ENCODE results near the gene GNAZ. TPM values are rescaled to one million over a fixed set of nuclear protein-coding genes. Genes with fewer than 3 reads are reported as not detected.

Gene GNAZ
- polyA plus RNA-seq, 1 experiment = 12.6 TPM

DNA sequence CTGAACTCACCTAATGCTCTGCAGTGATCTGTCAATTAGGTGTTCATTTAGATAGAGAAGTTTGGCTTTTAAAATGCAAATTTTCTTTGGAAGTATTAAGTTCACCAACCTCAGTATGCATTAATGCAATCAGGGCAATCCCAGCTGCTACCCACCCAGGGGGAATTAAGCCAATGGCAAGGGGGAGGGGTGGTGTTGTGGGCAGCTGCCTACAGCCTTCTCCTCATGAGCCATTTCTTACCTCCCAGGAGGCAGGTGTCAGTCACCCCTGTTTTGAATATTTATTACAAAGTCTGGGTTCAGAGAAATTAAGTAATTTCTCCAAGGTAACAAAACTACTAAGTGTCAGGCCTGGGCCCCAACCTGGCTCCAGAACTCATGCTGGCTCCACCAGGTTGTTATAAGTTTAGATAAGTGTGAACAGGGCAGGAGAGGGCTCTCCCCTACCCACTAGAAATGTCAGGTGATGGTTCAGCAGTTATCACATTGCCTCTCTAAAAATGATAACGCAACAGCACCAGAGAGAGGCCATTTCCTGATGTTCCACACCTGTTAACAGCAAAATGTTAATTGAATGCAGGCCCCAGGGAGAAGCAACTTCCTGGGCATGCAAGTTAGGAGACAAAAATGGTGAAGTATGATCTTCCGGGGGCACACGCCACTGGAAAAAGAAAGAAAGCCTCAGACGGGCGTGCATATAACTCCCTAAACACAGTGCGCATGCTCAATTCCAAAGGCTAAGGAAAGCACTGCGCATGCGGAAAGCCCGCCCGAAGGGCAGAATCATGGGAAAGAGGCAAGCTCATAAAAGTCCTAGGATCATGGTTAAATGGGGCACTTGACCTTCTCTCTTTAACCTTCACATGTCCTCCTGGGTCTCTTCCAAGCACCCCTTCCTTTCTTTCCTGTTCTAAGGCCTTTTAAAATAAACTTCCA, 35.4 kb upstream of the GNAZ start:
- CTCF ChIA-PET = interaction anchor here (0.8 kb wide), 1 partner anchor 29 kb away, joined by 3 read pairs; no protein-coding TSS in a partner anchor
- Histone ChIP-seq H3K27me3 (ENCODE audit: control insufficient read depth, insufficient read depth, low read length) (no peaks in the 10 kb centered on the region), H3K4me3 (ENCODE audit: low read depth, low read length) (no peak overlapping the region), H3K36me3 (ENCODE audit: control insufficient read depth, insufficient read depth, low read length) (no peaks in the 10 kb centered on the region)
- POLR2A ChIA-PET = no interaction called here
- TF ChIP-seq CTCF (IDR thresholded peaks at IDR 0.05; ENCODE audit: insufficient read depth, low read depth, low read length) = no peak
- no peak for DNase-seq (ENCODE audit: low read depth)

DNA sequence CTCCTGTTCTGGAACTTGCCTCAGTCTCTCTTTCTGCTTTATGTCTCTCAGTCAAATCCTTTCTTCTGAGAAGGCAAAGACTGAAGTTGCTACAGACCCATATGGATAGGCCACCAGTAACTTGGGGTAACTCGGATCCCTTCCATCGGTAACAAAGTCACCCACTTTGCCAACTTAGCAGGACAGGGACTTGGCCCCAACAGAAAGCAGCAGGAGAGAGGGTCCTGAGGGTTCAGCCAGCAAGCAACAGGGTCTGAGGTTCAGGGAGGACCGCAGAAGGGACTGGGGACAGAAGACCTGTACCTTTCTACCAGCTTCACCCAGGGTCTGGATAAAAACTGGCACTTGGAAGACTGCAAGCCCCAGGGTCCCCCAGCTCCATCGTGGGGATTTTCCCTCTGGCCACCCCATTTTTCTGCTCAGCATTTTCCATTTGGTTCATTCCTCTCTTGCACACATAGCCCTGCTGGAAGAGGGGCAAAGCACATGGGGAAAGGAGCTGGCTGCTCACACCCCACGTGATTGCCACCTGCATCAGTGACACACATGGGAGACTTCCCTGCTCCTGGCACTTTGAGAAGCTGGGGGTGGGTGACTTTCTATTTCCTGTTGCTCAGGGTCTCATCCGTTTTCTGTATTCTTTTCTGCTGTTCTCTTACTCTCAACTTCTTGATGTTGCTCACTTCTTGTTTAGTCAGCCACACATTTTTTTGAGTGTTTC, 34.6 kb upstream of the GNAZ start:
- ChIA-PET POLR2A (no interaction called here), CTCF (interaction anchor here (0.6 to 0.8 kb wide), 2 partner anchors 28 to 91 kb away, joined by 3 read pairs; no protein-coding TSS in a partner anchor)
- TF ChIP-seq CTCF (IDR thresholded peaks at IDR 0.05; ENCODE audit: insufficient read depth, low read depth, low read length) = no peak
- H3K36me3 ChIP-seq (ENCODE audit: control insufficient read depth, insufficient read depth, low read length) = no peaks in the 10 kb centered on the region
- no peak for DNase-seq (ENCODE audit: low read depth)
- no peak overlapping the region for H3K4me3 ChIP-seq (ENCODE audit: low read depth, low read length)
- H3K27me3 ChIP-seq (ENCODE audit: control insufficient read depth, insufficient read depth, low read length) = no peaks in the 10 kb centered on the region

- ChIA-PET CTCF (interaction anchor here (0.7 to 1.0 kb wide), 2 partner anchors 77 to 92 kb away, joined by 3 read pairs; no protein-coding TSS in a partner anchor), POLR2A (no interaction called here)
- Histone ChIP-seq H3K4me3 (ENCODE audit: low read depth, low read length) (no peak overlapping the region), H3K27me3 (ENCODE audit: control insufficient read depth, insufficient read depth, low read length) (no peaks in the 10 kb centered on the region), H3K36me3 (ENCODE audit: control insufficient read depth, insufficient read depth, low read length) (no peaks in the 10 kb centered on the region)
- DNase-seq (ENCODE audit: low read depth) = peak; percentile 10
- no peak for TF ChIP-seq CTCF (IDR thresholded peaks at IDR 0.05; ENCODE audit: insufficient read depth, low read depth, low read length)
Observed at GRCh38 chr22:23036684-23037428, 33.5 kb upstream of the GNAZ start.

DNA sequence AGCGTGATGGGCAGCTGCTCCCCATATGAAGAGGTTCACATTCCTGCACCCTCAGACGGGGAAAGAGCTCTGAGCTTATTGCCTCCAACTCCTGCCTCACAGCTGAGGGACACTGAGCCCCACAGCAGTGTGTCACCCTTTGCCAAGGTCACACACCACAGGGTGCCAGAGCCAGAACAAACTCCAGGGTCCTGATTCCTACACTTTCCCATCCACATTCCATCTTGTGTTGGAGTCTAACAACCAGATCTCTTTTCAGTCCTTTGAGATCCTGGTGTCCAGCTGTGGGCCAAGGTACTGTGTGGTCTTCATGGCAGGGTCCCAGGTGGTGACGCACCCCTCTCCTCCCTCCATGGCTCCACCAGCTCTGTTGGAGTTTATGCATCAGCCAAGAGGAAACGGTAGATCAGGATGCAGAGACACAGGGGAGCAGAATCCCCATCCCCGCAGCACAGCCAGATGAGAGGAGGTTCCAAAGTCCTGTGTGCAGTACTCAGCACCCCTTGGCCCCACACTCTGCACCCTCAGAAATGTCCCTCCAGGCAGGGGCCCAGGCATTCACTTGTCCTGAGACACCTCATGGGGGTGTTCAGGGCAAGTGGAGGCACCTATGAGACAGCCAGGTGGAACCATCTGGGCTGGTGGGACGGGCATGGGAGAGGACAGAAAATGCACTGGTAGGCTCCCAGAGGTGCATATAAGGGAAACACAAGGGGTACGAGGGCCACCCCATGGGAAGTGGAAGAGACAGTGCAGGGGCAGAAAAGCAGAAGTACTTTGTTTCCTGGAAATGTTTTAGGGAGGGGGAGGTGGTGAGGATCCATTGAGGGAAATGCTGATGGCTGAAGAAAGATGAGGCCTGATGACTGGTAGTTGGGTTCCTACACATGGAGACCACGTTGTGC, 32.6 kb upstream of the GNAZ start:
- Histone ChIP-seq H3K36me3 (ENCODE audit: control insufficient read depth, insufficient read depth, low read length) (no peaks in the 10 kb centered on the region), H3K4me3 (ENCODE audit: low read depth, low read length) (no peak overlapping the region), H3K27me3 (ENCODE audit: control insufficient read depth, insufficient read depth, low read length) (no peaks in the 10 kb centered on the region)
- DNase-seq (ENCODE audit: low read depth) = no peak
- no peak for TF ChIP-seq CTCF (IDR thresholded peaks at IDR 0.05; ENCODE audit: insufficient read depth, low read depth, low read length)
- ChIA-PET POLR2A (no interaction called here), CTCF (interaction anchor here (1.0 kb wide), 1 partner anchor 92 kb away, joined by 3 read pairs; no protein-coding TSS in a partner anchor)
